Cardiac fibroblast (primary cell): ENCODE data around the gene LTC4S.

Experiments
- DNase-seq, 2 donors: peaks; one replicate each; pipeline versions ENCODE4 v3.0.0 to v3.0.0-alpha.2; 2010; ENCODE audit warnings: low read depth in 2 of 2
- H3K4me3 ChIP-seq, 2 donors: replicated peaks in 1 of 2; 1 replicate in 1 of 2; 2 replicates in 1 of 2; pipeline ENCODE4 v1.5.1; 2011; ENCODE audit warnings: low read depth in 2 of 2, low read length in 2 of 2, mild to moderate bottlenecking in 2 of 2, moderate library complexity in 1 of 2
- TF ChIP-seq, protein P1 (sequence below): IDR thresholded peaks from one replicate; pipeline ENCODE4 v1.5.1; 2011; ENCODE audit warnings: low read depth, mild to moderate bottlenecking, low read length, inconsistent platforms

The LTC4S gene

GRCh38 chr5:179802950-179803562, 9.3 kb downstream of the LTC4S start:
- H3K4me3 ChIP-seq = no peak overlapping the region

DNA sequence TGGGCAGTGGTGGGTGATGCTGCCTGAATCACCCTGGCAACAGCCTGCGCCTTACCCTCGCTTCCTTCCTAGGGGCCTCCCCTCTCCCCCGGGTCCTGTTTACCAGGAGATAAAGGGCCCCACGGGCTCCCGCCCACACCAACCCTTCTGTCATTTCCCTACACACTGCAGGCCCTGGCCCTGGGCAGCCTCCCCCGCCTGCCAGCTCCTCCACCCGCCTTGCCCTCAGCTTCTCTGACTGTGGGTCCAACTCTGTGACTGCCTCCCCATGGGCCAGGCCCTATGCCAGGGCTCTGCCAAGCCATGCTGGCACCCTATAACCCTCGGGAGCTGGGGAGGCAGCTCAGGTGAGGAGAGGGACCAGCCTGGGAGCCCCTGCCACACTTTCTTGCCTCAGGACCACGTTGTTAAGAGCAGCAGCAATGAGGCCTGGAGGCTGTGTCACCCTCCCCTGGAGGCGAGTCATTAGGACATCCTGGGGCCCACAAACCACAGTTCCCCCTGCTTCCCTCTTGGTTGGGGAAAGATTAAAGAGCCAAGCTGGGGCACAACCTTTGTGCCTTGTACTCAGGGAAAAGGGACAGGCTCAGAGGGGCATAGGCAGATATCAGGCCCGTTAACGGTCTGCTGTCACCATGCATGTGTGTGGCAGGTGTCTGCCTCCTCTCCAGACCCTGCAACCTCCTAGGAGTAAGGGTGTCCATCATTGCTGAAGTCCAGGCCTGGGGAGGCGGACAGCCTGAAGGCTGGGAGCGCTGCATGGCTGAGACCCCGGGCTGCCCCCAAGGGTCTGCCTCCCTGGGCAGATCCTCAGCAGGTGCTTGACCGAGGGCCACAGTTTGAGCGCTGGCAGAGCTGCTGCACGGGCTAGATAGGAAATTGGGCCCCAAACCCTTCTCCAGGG, 10.1 kb downstream of the LTC4S start:
- TF ChIP-seq, protein P1, sequence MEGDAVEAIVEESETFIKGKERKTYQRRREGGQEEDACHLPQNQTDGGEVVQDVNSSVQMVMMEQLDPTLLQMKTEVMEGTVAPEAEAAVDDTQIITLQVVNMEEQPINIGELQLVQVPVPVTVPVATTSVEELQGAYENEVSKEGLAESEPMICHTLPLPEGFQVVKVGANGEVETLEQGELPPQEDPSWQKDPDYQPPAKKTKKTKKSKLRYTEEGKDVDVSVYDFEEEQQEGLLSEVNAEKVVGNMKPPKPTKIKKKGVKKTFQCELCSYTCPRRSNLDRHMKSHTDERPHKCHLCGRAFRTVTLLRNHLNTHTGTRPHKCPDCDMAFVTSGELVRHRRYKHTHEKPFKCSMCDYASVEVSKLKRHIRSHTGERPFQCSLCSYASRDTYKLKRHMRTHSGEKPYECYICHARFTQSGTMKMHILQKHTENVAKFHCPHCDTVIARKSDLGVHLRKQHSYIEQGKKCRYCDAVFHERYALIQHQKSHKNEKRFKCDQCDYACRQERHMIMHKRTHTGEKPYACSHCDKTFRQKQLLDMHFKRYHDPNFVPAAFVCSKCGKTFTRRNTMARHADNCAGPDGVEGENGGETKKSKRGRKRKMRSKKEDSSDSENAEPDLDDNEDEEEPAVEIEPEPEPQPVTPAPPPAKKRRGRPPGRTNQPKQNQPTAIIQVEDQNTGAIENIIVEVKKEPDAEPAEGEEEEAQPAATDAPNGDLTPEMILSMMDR = no peak
- peak overlapping the region in 1 of 2 donors; percentile 2 for H3K4me3 ChIP-seq
- DNase-seq = peak; percentile 24 to 40

More at GRCh38 chr5:179802950-179803562, 9.3 kb downstream of the LTC4S start:
- TF ChIP-seq, protein P1 = no peak
- DNase-seq = no peak

DNA sequence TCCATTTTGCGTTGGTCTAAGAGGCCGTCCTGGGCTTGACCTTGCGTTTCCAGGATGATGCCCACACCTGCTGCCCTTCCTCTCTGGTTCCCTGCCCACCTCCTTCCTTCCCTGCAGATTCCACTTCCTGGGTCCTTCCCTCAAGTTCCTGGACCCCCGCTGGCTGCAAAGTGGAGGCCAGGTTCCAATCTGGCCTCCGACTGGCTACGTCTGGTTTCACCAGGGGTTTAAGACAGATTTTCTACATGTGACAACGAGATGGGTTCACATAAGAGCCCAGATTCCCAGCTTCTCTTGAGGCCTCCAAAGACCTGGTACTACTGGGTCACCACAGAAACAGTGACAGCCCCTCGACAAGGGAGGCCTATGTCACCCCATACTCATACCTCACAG, 10.8 kb downstream of the LTC4S start:
- peak overlapping the region; percentile 70 to 84 for H3K4me3 ChIP-seq
- TF ChIP-seq, protein P1 = no peak
- DNase-seq = no peak

DNA sequence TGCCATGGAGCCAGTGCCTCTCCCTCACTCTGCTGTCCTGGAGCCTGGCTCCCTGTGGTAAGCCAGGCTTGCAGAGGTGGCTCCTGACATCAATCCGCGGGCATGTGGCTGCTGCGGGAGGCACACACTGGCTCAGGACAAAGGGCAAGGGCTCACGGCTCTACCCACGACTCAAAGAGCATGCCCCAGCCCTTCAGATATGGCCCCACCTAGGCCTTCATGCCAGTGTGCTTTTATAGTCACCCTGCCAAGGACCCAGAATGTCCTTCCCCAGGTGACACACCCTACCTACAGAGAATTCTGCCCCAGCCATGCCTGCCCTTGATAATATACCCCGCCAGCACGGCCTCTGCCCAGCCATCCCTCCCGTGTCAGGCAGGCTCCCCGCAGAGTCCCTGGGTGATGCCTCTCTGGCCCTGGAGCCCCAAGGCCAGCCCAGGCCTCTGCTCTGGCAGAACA, 11.3 kb downstream of the LTC4S start:
- peak overlapping the region; percentile 70 to 84 for H3K4me3 ChIP-seq
- TF ChIP-seq, protein P1 = no peak
- DNase-seq = no peak

- TF ChIP-seq, protein P1 = no peak
- peak overlapping the region; percentile 70 to 84 for H3K4me3 ChIP-seq
- peak; percentile 51 to 55 for DNase-seq
Measured at GRCh38 chr5:179805529-179806249, 11.9 kb downstream of the LTC4S start.

DNA sequence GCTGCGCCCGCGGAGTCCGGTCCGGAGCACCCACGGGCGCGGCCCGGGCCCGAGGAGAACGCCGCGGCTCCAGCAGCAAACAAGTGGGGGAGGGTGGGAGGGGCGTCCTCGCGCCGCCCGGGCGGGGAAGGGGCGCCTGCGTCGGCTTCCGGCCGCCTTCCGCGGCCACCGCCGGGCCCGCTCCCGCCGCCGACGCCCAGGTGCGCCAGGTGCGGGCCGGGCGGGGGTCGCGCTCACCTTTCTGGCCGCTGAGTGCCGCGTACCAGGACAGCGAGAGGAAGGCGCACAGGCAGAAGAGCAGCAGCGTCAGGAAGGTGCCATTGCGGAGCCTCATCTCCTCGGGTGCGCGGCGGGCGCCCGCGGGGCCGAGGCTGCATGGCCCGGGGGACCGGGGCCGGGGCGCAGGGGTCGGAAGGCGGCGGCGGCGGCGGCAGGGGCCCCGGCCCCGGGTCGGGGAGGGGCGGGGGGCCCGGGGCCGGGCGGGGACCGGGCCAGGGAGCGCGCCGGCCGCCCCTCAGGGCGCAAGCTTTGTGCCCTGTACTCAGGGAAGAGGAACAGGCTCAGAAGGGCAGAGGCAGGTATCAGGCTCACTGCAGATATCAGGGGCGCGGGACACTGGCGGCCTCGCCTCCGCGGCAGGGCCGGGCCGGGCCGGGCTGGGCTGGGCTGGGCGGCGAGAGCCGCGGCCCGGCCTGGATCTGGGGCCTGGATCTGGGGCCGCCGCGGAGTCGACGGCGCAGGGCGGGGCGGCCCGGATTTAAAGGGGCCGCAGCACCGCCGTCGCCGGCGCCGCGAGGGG, 12.7 kb downstream of the LTC4S start, which contains the start of gene MGAT4B:
TSS of gene MGAT4B (minus strand) at position 617 of the 799 bp plus-strand sequence. CDS start at position 334, 283 bp downstream.
- H3K4me3 ChIP-seq = peak within 1 kb of the TSS; percentile 70 to 84
- DNase-seq = peak; percentile 69 to 82

More for the DNA sequence above, 12.7 kb downstream of the LTC4S start, which contains the start of gene MGAT4B:
- TF ChIP-seq, protein P1 = no peak
